Upper lobe of right lung (tissue), 1 donor: ENCODE results near the gene PLAC1. TPM values are rescaled to one million over a fixed set of nuclear protein-coding genes. Genes with fewer than 3 reads are reported as not detected.
A peak's percentile ranks its signal among the peaks of the same experiment; 100 is the strongest.

ENCODE experiments used
- ATAC-seq: fragments of 200-7000 bp; cut with Tn5 transposase; one replicate; pipeline ENCODE4 v1.9.1; 2020; ENCODE audit warnings: mild to moderate bottlenecking, moderate library complexity
- DNase-seq: peaks from one replicate; pipeline ENCODE4 v3.0.0-alpha.2; 2020
- H3K27ac ChIP-seq: fragments of 200-600 bp; one replicate; pipeline ENCODE4 v1.8.0; 2022
- H3K27me3 ChIP-seq: fragments of 200-600 bp; one replicate; pipeline ENCODE4 v1.8.0; 2022; ENCODE audit warnings: mild to moderate bottlenecking
- H3K36me3 ChIP-seq: fragments of 200-600 bp; one replicate; pipeline ENCODE4 v1.8.0; 2022
- H3K4me1 ChIP-seq: fragments of 200-600 bp; one replicate; pipeline ENCODE4 v1.8.0; 2022
- H3K4me3 ChIP-seq: fragments of 200-600 bp; one replicate; pipeline ENCODE4 v1.8.0; 2022; ENCODE audit warnings: mild to moderate bottlenecking
- H3K9me3 ChIP-seq: fragments of 200-600 bp; one replicate; pipeline ENCODE4 v1.8.0; 2022
- CTCF ChIP-seq: fragments of 200-600 bp; IDR thresholded peaks from one replicate; pipeline ENCODE4 v1.8.0; 2022; ENCODE audit warnings: antibody characterized with exemption
- intact Hi-C: fragments of 100-400 bp; cut with DNase I; formaldehyde crosslinking; loops from one replicate; pipeline ENCODE4 v1.11.0; 2022
- total RNA-seq: library from RNA; stranded (reverse); fragmentation: NEBNext Ultra II Directional; extraction: Animal tissue kit (Norgen Biotek cat#: 25700); gene quantifications from one replicate; pipeline ENCODE4 v1.2.1, GENCODE V29; 2021
- donor health status: DM: no; HTN: yes; CAD: no; lungs with severe emphysema.

Gene PLAC1
- total RNA-seq, 1 donor from 2014 or later = not detected

- DNase-seq (no peak), ATAC-seq (peak; percentile 69)
- Histone ChIP-seq H3K4me3 (no peak overlapping the region), H3K4me1 (no peaks in the 10 kb centered on the region), H3K36me3 (no peaks in the 10 kb centered on the region), H3K9me3 (no peaks in the 10 kb centered on the region), H3K27ac (no peak overlapping the region), H3K27me3 (no peaks in the 10 kb centered on the region)
- no peak for TF ChIP-seq CTCF
- intact Hi-C loops = no loop called here
Observed at GRCh38 chrX:134631426-134632346, 26.6 kb downstream of the PLAC1 start.

DNA sequence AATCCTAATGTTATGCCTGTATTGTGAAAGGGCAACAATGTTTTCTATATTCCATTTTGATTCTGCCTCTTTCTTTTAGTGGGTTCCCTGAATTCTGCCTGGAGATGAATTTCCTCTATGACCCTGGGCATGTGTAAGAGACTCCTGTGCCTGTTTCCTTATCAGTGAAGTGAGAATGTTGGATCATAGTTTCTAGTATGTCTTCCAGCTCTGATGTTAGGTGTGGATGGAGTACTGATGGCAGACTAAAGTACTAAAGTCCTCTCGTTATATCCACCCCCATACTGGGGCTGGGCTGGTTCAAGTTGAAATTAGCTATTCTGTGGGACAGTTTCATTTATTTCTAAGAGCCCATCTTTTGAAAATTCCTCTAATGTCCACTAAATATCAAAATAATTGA, 29.6 kb downstream of the PLAC1 start:
- no peak for ATAC-seq

GRCh38 chrX:134626434-134626833, 31.8 kb downstream of the PLAC1 start:
- TF ChIP-seq CTCF = no peak
- no peaks in the 10 kb centered on the region for H3K36me3 ChIP-seq
- intact Hi-C loops = no loop called here
- no peak for ATAC-seq
- no peaks in the 10 kb centered on the region for H3K9me3 ChIP-seq
- H3K27me3 ChIP-seq = no peaks in the 10 kb centered on the region
- no peak overlapping the region for H3K27ac ChIP-seq
- H3K4me3 ChIP-seq = no peak overlapping the region
- peaks cover 6% of the 10 kb centered on the region for H3K4me1 ChIP-seq
- no peak for DNase-seq

More for the DNA sequence above, 29.6 kb downstream of the PLAC1 start:
- Histone ChIP-seq H3K36me3 (no peaks in the 10 kb centered on the region), H3K4me1 (no peaks in the 10 kb centered on the region), H3K4me3 (no peak overlapping the region), H3K9me3 (no peaks in the 10 kb centered on the region), H3K27me3 (no peaks in the 10 kb centered on the region), H3K27ac (no peak overlapping the region)
- DNase-seq = no peak
- no peak for TF ChIP-seq CTCF
- intact Hi-C loops = no loop called here

GRCh38 chrX:134625315-134625718, 33.0 kb downstream of the PLAC1 start:
- Histone ChIP-seq H3K27ac (no peak overlapping the region), H3K27me3 (no peaks in the 10 kb centered on the region), H3K36me3 (no peaks in the 10 kb centered on the region), H3K9me3 (no peaks in the 10 kb centered on the region), H3K4me1 (peaks cover 6% of the 10 kb centered on the region), H3K4me3 (no peak overlapping the region)
- intact Hi-C loops = no loop called here
- no peak for TF ChIP-seq CTCF
- ATAC-seq (no peak), DNase-seq (no peak)

- intact Hi-C loops = no loop called here
- Histone ChIP-seq H3K36me3 (no peaks in the 10 kb centered on the region), H3K27me3 (no peaks in the 10 kb centered on the region), H3K27ac (no peak overlapping the region), H3K4me1 (peaks cover 6% of the 10 kb centered on the region), H3K4me3 (no peak overlapping the region), H3K9me3 (no peaks in the 10 kb centered on the region)
- no peak for TF ChIP-seq CTCF
- DNase-seq (no peak), ATAC-seq (no peak)
Observed at GRCh38 chrX:134624046-134624430, 34.2 kb downstream of the PLAC1 start.
